IPS-NIHi7 (cell line): ENCODE measurements around the gene TBX4.
A peak's percentile ranks its signal among the peaks of the same experiment; 100 is the strongest.

Experiments used
- DNase-seq: peaks from one replicate; pipeline ENCODE4 v3.0.0; 2012; ENCODE audit warnings: mixed read lengths; ENCODE audit errors: extremely low spot score

Gene TBX4

GRCh38 chr17:61412860-61413660, 39.2 kb upstream of the TBX4 start:
- peak; percentile 29 for DNase-seq

DNA sequence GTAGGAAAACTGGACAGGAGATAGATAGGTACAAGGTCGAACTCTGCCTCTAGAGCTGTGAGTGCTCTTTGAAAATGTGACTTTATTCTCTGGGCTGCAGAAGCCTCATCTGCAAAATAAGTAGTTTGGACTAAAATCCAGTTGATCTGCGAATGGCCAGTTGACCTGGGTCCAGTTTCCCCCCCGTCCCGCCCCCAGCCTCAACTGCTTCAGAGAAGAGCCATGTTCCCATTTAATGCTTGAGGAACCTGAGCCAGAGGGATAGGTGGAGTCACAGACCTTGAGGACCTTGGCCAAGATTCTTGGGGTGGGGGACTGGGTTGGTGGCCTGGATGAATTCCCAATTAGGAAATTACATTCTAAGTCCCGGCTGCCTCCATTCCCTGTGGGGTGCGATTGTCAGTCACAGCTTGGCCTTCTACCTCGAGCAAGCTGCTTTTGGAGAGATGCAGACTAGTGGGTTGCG, 38.5 kb upstream of the TBX4 start:
- no peak for DNase-seq

- peak; percentile 5 for DNase-seq
These were observed 37.9 kb upstream of the TBX4 start for GRCh38 chr17:61414141-61414935.

- no peak for DNase-seq
These were observed 37.3 kb upstream of the TBX4 start for GRCh38 chr17:61414936-61415251.

DNA sequence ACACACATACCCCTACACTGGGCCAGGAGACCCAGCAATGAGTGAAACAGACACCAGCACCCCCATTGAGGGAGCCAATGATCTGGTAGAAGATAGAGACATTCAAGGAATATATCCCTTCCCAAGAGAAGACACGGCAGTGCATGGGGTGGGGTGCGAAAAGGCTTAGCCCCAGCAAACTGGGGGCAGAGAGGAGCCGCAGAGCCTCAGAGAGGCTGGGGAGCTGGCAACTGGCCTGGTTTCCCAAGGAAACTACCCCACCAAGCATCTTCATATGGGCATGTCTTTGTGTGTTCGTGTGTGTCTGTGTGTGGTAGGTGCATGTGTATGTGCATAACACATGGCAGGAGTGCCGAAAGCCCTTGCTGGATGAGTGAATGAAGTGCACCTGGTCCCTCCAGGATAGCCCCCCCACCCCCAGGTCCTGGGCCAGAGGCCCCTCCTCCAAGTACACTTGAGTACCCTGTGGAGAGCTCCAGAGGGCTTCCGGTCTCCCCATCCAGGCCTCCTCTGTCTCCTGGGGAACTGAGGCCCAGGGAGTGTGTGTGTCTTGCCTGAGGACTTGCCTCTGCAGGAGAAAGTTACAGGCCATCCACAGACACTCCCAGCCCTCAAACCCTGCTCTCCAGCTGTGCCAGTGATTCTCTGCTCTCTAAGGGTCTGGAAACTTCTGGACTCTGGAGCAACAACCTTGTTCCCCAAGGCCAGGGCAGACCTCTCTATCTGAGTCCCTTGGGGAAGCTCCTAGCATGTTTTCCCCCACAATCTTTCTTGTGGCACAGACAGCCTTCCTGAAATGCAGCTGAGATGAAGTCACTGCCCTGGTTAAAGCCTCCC, 36.6 kb upstream of the TBX4 start:
- peak; percentile 4 for DNase-seq

DNA sequence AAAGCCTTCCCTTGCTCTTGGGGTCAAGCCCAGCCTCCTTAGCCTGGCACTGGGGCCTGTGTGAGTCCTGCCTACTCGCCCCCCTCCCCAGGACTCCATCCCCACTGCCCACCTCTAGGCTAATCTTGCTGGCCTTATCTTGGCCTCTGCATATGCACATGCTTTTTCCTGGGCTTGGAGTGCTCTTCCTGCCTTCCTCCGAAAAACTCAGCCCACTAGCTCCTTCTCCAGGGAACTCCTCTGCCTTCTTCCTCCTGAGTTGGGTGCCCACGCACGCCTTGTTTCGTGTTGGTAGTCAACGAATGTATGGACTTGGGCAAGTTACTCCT, 36.0 kb upstream of the TBX4 start:
- DNase-seq = peak; percentile 9

DNA sequence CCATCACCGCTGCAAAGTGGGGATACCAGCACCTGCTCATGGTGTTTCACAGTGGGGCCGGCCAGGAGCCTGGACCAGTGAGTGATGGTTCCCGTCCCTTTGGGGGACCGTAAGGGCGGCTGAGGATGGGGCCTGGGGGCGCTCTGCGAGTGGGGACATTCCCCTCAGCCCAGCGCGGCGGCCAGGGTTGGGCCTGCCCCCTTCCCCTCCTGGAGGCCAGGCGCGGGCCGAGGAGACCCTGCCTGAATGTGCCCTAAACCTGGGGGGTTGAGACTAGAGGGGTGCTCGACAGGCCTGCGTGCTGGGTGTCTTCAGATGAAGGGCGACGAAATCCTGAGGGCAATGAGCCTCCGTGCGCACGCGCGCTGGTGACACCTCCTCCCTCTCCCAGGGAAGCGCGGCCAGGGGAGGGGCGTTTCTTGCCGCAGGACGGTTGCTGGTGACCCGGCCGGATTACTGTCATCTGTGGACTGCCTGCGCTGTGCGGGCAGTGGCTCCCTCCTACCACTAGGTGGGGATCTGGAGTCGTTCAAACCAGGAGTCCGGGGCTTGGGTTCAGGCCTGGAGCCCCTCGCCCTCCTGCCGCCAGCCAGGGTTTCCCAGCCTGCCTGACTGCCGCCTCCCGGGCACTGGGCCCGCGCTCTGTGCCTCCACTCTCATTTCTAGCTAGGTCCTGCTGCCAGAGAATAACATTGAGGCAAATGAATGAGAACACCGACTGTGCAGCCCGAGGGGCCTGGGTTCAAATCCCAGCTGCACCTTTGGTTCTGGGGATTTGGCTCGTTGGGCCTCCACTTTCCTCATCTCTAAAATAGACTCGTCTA, 35.5 kb upstream of the TBX4 start:
- DNase-seq = peak; percentile 95

- no peak for DNase-seq
These were observed 33.8 kb upstream of the TBX4 start for GRCh38 chr17:61418449-61418848.

- DNase-seq = no peak
These were observed 32.7 kb upstream of the TBX4 start for GRCh38 chr17:61419496-61420046.

- DNase-seq = peak; percentile 6
These were observed 32.2 kb upstream of the TBX4 start for GRCh38 chr17:61420052-61420451.

DNA sequence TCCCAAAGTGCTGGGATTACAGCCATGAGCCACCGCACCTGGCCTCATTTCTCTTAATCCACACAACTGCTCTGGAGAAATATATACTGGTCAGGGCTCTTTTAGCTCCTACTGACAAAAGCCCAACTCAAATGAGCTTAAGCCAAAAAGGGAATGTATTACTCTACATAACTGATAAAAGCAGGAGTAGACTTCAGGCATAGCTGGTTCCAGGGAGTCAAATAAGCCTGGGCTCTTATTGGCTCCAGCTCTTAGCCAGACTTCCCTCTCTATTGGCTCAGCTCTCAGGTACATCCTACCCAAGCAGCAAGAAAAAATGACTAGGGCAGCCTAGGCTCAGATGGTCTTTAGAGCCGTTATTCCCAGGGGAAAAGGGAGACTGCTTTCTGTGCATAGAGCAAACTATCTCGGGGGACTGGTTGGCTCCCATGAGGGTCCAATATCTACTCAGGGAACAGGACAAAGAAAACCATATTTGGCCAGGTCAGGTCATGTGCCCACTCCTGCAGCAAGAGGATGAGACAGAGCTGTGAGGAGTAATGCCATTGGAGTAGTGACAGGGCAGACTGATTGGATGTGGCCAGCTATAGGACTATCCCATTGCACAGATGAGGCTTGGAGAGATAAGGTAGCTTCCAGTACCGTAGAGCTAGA, 31.4 kb upstream of the TBX4 start:
- no peak for DNase-seq

GRCh38 chr17:61421460-61421859, 30.8 kb upstream of the TBX4 start:
- no peak for DNase-seq

DNA sequence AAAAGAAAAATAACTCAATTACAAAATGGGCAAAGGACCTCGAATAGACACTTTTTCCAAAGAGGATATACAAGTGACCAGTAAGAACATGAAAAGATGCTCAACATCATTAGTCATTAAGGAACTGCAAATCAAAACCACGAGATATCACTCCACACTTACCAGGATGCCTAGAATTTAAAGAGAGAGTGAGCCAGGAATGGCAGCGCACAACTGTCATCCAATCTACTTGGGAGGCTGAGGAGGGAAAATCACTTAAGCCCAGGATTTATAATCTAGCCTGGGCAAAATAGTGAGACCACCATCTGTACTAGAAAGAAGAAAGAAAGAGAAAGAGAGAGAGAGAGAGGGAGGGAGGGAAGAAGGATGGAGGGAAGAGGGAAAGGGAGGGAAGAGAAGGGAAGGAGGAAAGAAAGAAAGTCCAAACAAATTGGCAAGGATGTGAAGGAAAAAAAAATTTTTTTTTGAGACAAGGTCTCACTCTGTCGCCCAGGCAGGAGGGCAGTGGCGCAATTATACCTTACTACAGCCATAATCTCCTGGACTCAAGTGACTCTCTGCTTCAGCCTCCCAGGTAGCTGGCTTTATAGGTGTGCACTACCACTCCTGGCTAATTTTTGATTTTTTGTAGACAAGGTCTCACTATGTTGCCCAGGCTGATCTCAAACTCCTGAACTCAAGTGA, 30.0 kb upstream of the TBX4 start:
- no peak for DNase-seq

GRCh38 chr17:61422869-61423268, 29.4 kb upstream of the TBX4 start:
- DNase-seq = no peak

DNA sequence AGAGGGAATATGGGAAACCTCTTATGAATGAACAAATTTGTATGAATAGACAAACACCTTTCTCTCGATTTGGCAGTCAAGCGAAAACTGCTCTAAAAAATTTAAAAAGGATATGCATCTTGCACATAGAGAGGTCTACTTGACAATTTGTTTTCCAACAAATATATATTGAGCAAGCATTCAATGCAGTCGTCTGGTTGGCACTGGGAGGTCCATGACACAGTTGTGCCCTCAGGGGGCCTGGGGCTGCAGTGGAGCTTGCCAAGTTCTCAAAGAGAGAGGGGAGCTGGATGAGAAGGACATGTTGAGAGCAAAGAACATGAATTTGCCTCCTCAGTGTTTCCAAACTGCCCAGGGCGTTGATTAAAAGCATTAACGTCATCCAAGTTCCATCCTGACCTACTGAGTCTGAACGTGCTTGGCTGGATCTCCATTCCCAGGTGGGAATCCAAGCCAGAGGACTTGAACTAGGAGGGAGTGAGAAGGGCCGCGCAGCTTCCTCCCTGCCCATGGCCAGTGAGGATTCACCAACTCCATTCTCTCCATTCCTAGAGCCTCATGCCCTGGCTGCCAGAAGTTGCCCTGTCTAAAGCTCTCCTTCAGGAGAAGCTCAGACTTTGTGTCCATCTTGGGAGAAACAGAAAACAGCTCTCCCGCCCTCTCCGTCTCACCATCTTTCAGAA, 28.1 kb upstream of the TBX4 start:
- no peak for DNase-seq

GRCh38 chr17:61425682-61426481, 26.3 kb upstream of the TBX4 start:
- no peak for DNase-seq

- no peak for DNase-seq
These were observed 25.5 kb upstream of the TBX4 start for GRCh38 chr17:61426482-61427304.

- DNase-seq = no peak
These were observed 24.7 kb upstream of the TBX4 start for GRCh38 chr17:61427567-61427966.
